NCI-H226 (cell line): ENCODE results near the gene JUN.
A peak's percentile ranks its signal among the peaks of the same experiment; 100 is the strongest.

Source experiments
- DNase-seq: peaks from one replicate; pipeline ENCODE4 v3.0.0-alpha.2; 2015

The JUN gene

DNA sequence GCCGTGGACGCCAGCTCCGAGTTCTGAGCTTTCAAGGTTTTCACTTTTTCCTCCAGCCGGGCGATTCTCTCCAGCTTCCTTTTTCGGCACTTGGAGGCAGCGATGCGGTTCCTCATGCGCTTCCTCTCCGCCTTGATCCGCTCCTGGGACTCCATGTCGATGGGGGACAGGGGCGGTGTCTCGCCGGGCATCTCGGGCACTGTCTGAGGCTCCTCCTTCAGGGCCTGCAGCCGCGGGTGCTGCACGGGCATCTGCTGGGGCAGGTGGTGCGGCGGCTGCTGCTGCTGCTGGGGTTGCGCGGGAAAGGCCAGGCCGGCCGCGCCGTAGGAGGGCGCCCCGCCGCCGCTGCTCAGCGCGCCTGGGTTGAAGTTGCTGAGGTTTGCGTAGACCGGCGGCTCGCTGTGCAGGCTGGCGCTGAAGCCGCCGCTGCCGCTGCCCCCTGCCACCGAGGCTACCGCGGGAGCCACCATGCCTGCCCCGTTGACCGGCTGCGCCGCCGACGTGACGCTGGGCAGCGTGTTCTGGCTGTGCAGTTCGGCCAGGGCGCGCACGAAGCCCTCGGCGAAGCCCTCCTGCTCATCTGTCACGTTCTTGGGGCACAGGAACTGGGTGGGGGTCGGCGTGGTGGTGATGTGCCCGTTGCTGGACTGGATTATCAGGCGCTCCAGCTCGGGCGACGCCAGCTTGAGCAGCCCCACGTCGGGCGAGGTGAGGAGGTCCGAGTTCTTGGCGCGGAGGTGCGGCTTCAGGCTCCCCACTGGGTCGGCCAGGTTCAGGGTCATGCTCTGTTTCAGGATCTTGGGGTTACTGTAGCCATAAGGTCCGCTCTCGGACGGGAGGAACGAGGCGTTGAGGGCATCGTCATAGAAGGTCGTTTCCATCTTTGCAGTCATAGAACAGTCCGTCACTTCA is 1.4 kb downstream of the JUN start:
- DNase-seq, result no peak

DNA sequence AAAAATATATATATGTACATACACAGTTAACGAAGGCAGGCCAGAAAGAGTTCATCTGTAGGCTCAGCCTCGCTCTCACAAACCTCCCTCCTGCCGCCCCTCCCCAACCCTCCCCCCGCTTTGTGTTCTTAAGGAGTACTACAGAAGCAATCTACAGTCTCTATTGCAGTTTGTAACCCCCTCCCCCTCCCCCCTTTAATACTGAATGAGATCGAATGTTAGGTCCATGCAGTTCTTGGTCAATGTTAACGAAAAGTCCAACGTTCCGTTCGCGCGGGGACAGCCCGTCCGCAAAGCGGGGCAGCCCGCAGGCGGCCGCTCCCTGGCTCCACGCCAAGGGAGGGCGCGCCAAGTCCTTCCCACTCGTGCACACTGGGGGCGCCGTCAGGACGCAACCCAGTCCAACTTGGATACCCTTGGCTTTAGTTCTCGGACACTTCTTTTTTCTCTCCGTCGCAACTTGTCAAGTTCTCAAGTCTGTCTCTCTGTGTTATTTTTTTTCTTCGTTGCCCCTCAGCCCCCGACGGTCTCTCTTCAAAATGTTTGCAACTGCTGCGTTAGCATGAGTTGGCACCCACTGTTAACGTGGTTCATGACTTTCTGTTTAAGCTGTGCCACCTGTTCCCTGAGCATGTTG is 2.2 kb downstream of the JUN start:
- peak; percentile 63 for DNase-seq

- no peak for DNase-seq
Measured at GRCh38 chr1:58780836-58781452, 2.9 kb downstream of the JUN start.

GRCh38 chr1:58780411-58780810 is 3.4 kb downstream of the JUN start:
- DNase-seq, result no peak

GRCh38 chr1:58779801-58780382 is 4.0 kb downstream of the JUN start:
- peak; percentile 26 for DNase-seq

- DNase-seq, result no peak
Measured at GRCh38 chr1:58779059-58779754, 4.6 kb downstream of the JUN start.

DNA sequence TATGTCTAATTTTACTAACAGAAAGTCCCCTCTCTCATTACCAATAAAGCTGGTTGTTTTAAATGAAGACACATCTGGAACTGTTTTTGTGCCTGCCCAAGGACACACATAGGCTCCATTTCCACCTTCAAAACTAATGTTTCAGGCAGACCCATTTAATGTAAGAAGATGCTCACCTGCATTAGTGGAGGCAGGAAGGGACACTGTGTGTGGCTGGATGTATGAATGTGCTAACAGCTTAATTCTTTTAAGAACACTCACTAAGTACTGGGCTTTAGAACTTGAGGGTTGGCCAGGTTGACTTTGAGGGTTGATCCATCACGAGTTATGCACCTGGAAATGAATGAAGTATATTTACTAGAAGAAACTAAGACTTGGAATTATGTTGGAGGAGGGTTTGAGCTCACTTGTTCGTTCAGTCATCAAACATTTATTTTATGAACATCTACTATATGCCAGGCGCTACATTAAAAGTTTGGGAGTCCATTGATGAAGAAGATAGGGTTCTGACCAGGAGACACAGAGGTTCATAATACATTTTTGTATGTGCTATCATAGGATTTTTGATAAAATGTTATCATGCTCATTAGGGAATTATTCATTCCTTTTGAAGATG is 5.4 kb downstream of the JUN start:
- no peak for DNase-seq

DNA sequence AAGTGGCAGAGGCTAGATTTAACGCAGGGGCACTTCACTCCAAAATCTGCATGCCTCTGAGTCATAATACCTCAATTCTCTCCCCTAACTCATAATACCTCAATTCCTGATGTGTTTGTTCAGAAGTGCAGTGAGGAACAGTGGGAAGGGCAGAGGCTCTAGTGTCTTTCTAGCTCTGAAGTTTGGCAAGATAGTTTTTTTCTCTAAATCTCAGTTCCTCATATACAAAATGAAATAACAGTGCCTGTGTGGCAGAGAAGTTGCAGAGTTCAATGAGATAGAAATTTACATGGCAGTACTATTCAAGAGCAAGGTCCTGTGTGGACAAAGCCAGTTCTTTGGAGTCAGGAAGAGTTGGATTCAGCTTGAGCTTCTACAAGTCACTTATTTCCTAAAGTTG is 9.8 kb downstream of the JUN start:
- no peak for DNase-seq

- DNase-seq, result peak; percentile 71
Measured at GRCh38 chr1:58773406-58773840, 10.4 kb downstream of the JUN start.

- DNase-seq, result no peak
Measured at GRCh38 chr1:58769809-58770320, 14.0 kb downstream of the JUN start.

GRCh38 chr1:58768971-58769808 is 14.7 kb downstream of the JUN start:
- DNase-seq, result peak; percentile 31

GRCh38 chr1:58768191-58768731 is 15.6 kb downstream of the JUN start:
- no peak for DNase-seq

DNA sequence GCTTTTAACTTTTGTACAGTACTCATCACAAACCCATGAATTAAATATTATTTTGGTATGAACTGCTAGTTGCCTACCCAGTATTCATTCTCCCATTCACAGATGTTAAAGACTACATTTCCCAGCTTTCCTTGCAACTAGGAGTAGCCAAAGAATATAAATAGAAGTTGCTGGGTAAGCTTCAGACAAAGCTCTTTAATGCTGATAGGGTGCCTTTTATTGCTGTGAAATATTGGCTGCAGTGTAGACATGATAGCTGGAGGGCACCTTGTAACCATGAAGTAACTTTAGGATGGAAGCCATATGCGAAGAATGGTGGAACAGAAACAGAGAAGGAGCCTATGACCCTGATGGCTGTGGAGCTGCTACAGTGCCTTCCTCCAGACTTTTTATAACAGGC is 16.7 kb downstream of the JUN start:
- no peak for DNase-seq

GRCh38 chr1:58765441-58765840 is 18.4 kb downstream of the JUN start:
- DNase-seq, result no peak

GRCh38 chr1:58765006-58765405 is 18.8 kb downstream of the JUN start:
- no peak for DNase-seq

GRCh38 chr1:58764294-58764978 is 19.4 kb downstream of the JUN start:
- peak; percentile 73 for DNase-seq

DNA sequence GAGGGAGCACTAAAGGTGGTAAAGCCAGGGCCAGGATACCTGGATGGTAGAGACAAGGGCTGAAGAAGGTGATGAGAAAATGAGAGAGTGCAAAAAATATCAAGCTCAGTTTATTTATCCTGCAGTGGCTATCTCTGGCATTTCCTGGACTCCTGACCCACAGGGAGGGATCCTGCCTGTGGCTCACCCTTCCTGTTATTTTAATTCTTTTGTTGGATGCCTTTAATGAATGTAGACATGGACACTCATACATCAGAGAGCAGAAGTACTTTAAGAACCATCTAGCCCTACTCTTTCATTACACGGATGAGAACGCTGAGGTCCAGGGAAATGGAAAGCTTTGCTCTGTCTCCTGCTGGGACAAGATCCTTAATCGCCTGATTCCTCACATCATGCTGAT is 20.6 kb downstream of the JUN start:
- peak; percentile 89 for DNase-seq

- DNase-seq, result peak; percentile 67
Measured at GRCh38 chr1:58762806-58763205, 21.0 kb downstream of the JUN start.

DNA sequence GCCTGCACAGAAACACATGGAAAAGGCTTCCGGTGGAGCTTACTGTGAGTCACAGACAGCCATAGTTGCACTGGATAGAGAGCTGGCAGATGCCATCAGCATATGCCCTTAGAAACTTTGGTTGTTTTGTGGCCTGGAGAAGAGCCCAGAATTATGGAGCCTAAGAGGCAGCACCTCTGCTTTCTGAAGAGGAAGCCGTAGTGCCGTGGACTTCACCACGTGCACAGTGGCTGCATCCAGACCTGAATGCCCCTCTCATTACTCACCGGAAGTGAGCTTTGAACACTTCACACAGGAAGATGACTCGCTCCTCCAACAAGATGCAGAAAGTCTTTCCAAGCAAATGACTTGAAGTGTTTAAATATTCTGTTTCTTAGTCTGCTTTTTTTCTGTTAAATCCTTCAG is 28.4 kb downstream of the JUN start:
- peak; percentile 100 for DNase-seq
